NT2/D1 (cell line): ENCODE measurements around the gene LPP.
A peak's percentile ranks its signal among the peaks of the same experiment; 100 is the strongest.

Experiments used
- DNase-seq: peaks from one replicate; pipeline ENCODE4 v3.0.0-alpha.2; 2011; ENCODE audit warnings: low read depth, low spot score
- H3K27me3 ChIP-seq: 2 replicates; pipeline ENCODE4 v1.6.0; 2011; ENCODE audit warnings: mild to moderate bottlenecking; ENCODE audit not compliant: insufficient read length, insufficient read depth
- H3K36me3 ChIP-seq: 2 replicates; pipeline ENCODE4 v1.6.1; 2011; ENCODE audit warnings: mild to moderate bottlenecking, low read length, mixed read lengths; ENCODE audit not compliant: insufficient read depth, insufficient read length
- H3K4me1 ChIP-seq: 2 replicates; pipeline ENCODE4 v1.5.1; 2011; ENCODE audit not compliant: insufficient read depth, insufficient read length
- H3K4me3 ChIP-seq: 2 replicates; pipeline ENCODE4 v1.5.1; 2011; ENCODE audit warnings: low read depth; ENCODE audit not compliant: insufficient read length
- H3K9ac ChIP-seq: 2 replicates; pipeline ENCODE4 v1.6.0; 2011; ENCODE audit warnings: low read depth; ENCODE audit not compliant: insufficient read length
- H3K9me3 ChIP-seq: 2 replicates; pipeline ENCODE4 v1.5.1; 2011; ENCODE audit warnings: mild to moderate bottlenecking, low read length; ENCODE audit not compliant: insufficient read depth
- SUZ12 ChIP-seq: IDR thresholded peaks from 2 replicates; pipeline ENCODE4 v1.6.1; 2011; ENCODE audit not compliant: insufficient read length, insufficient read depth; ENCODE audit errors: extremely low read depth
- YY1 ChIP-seq: IDR thresholded peaks from 2 replicates; pipeline ENCODE4 v1.6.1; 2011; ENCODE audit not compliant: insufficient read length, insufficient read depth
- ZNF274 ChIP-seq: IDR thresholded peaks from 2 replicates; pipeline ENCODE4 v1.6.1; 2011; ENCODE audit warnings: mild to moderate bottlenecking, low read depth, low read length

Gene LPP

DNA sequence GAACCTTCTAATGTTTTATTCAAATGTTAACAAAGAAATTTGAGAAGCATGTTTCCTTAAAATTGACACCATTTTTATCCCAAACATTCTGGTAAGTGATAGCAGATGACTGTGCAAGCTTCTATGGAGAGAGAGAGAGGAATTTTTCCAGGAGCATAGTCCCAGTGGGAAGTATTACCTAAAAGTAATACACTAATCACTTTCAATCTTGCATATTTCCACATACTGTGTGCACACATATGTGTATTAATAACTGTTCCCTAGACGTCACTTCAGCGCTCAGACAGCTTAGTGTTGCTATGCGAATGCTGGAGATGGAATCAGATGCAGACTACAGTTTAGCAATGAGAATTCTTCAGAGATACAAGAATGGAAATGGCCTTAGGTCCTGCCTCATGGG, 593.5 kb downstream of the LPP start:
- Histone ChIP-seq H3K36me3 (no peaks in the 10 kb centered on the region), H3K27me3 (no peaks in the 10 kb centered on the region), H3K4me1 (no peaks in the 10 kb centered on the region), H3K4me3 (no peak overlapping the region), H3K9me3 (no peaks in the 10 kb centered on the region), H3K9ac (no peak overlapping the region)
- no peak for DNase-seq
- no peak for TF ChIP-seq SUZ12
- TF ChIP-seq ZNF274 = no peak
- no peak for TF ChIP-seq YY1

- H3K4me3 ChIP-seq = no peak overlapping the region
- no peaks in the 10 kb centered on the region for H3K36me3 ChIP-seq
- H3K9me3 ChIP-seq = no peaks in the 10 kb centered on the region
- DNase-seq = peak; percentile 35
- H3K9ac ChIP-seq = no peak overlapping the region
- TF ChIP-seq ZNF274 (no peak), SUZ12 (no peak), YY1 (no peak)
- H3K27me3 ChIP-seq = no peaks in the 10 kb centered on the region
- H3K4me1 ChIP-seq = no peaks in the 10 kb centered on the region
These were observed 595.2 kb downstream of the LPP start for GRCh38 chr3:188749010-188749617.

- Histone ChIP-seq H3K4me1 (no peaks in the 10 kb centered on the region), H3K27me3 (no peaks in the 10 kb centered on the region), H3K9me3 (no peaks in the 10 kb centered on the region), H3K9ac (no peak overlapping the region), H3K4me3 (no peak overlapping the region), H3K36me3 (no peaks in the 10 kb centered on the region)
- DNase-seq = no peak
- TF ChIP-seq YY1 = no peak
- no peak for TF ChIP-seq ZNF274
- TF ChIP-seq SUZ12 = no peak
These were observed 595.9 kb downstream of the LPP start for GRCh38 chr3:188749830-188750229.

- no peaks in the 10 kb centered on the region for H3K27me3 ChIP-seq
- H3K4me3 ChIP-seq = no peak overlapping the region
- no peak overlapping the region for H3K9ac ChIP-seq
- H3K9me3 ChIP-seq = no peaks in the 10 kb centered on the region
- H3K4me1 ChIP-seq = no peaks in the 10 kb centered on the region
- no peak for TF ChIP-seq SUZ12
- no peak for TF ChIP-seq ZNF274
- no peak for TF ChIP-seq YY1
- H3K36me3 ChIP-seq = no peaks in the 10 kb centered on the region
- DNase-seq = no peak
These were observed 596.7 kb downstream of the LPP start for GRCh38 chr3:188750617-188751016.

GRCh38 chr3:188752850-188753249, 598.9 kb downstream of the LPP start:
- Histone ChIP-seq H3K27me3 (no peaks in the 10 kb centered on the region), H3K36me3 (no peaks in the 10 kb centered on the region), H3K9me3 (no peaks in the 10 kb centered on the region), H3K4me1 (no peaks in the 10 kb centered on the region), H3K9ac (no peak overlapping the region), H3K4me3 (no peak overlapping the region)
- no peak for TF ChIP-seq SUZ12
- TF ChIP-seq YY1 = no peak
- no peak for TF ChIP-seq ZNF274
- no peak for DNase-seq

DNA sequence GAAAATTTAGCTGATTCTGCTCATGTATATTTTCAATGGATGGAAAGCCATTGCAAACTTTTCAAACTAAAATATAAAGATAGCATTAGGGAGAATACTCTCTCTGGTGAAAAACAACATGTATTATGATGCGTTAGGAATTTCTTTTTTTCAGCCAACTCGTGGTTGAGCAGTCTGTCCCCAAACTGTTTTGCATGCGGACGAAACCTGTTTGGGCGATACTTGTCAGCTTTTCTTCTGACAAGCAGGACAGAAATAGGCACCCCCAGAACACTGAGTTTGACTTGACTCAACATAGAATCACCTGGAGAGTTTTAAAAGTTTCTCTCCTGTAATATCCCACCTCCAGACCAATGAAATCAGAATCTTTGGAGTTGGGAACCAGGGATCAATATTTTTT, 600.3 kb downstream of the LPP start:
- Histone ChIP-seq H3K27me3 (no peaks in the 10 kb centered on the region), H3K9ac (no peak overlapping the region), H3K36me3 (no peaks in the 10 kb centered on the region), H3K9me3 (no peaks in the 10 kb centered on the region), H3K4me1 (no peaks in the 10 kb centered on the region), H3K4me3 (no peak overlapping the region)
- no peak for TF ChIP-seq ZNF274
- TF ChIP-seq YY1 = no peak
- TF ChIP-seq SUZ12 = no peak
- DNase-seq = no peak

DNA sequence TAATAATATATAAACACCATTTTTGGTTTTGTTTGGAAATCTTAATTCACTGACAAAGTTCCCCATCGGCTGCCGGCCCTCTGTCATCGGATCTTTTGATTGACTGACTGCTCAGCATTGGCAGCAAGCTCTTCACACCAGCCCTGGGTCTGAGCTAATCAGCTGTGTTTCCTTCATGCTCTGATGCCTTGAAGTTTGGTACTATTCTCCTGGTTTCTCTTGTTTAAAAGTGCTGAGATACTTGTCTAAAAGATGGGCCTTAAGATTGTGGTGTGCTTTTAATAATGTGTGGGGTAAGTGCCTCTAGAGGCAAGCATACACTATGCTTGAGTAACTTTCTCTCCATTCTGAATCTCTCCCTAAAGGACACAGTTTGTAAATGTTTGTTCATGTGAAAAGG, 602.3 kb downstream of the LPP start:
- no peaks in the 10 kb centered on the region for H3K27me3 ChIP-seq
- H3K4me1 ChIP-seq = no peaks in the 10 kb centered on the region
- no peaks in the 10 kb centered on the region for H3K9me3 ChIP-seq
- TF ChIP-seq YY1 (no peak), ZNF274 (no peak), SUZ12 (no peak)
- peaks cover 7% of the 10 kb centered on the region for H3K36me3 ChIP-seq
- H3K4me3 ChIP-seq = no peak overlapping the region
- DNase-seq = no peak
- H3K9ac ChIP-seq = no peak overlapping the region

DNA sequence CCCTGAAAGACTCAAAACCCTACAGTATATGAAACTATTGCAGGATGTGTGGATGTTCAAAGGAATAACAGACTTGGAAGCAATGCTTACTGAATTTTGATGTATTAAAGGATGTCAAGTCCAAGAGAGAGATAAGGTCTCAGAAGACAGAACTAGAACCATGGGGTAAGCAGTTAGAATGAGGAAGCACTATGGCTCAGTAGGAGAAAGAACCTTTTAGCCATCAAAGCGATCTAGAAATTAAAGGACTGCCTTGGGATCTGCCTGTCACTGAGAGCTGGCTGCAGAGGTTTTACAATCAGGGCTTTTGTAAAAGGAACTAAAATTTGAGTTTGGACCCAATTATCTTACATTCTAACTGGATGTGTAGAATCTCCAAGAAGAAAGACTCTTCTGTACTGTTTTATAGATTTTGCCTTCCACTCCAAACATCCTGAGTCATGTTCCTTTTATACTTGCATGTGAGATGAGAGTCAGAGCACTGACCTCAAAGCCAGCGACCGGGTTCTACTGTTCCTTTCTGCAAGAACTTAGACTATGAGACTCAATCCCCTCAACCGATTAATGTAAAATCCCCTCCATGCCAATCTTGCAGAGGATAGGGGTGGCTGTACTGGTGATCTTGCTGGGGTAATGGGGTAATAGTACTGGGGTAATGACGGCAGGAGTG, 605.5 kb downstream of the LPP start:
- H3K9me3 ChIP-seq = no peaks in the 10 kb centered on the region
- peaks cover 7% of the 10 kb centered on the region for H3K36me3 ChIP-seq
- TF ChIP-seq ZNF274 (no peak), YY1 (no peak), SUZ12 (no peak)
- no peak for DNase-seq
- H3K27me3 ChIP-seq = no peaks in the 10 kb centered on the region
- H3K4me3 ChIP-seq = no peak overlapping the region
- no peaks in the 10 kb centered on the region for H3K4me1 ChIP-seq
- no peak overlapping the region for H3K9ac ChIP-seq
